IMR-90 (cell line): Measurements from ENCODE around the gene CD300LF. TPM values are rescaled to one million over a fixed set of nuclear protein-coding genes. Genes with fewer than 3 reads are reported as not detected.

ENCODE experiments used
- ATAC-seq: fragments of 200-7000 bp; cut with Tn5 transposase; 2 replicates; pipeline ENCODE4 v1.9.1; 2020; ENCODE audit warnings: low read depth, mild to moderate bottlenecking, moderate library complexity
- BruUV-seq: library from RNA; stranded (reverse); fragments of 400-500 nt; replicated peaks from 2 replicates; lab custom pipeline; 2021; lab: Mats Ljungman, UMichigan
- CTCF ChIA-PET: fragments of 300-600 bp; formaldehyde crosslinking; extraction: SDS; loops from one replicate; lab custom pipeline; 2021; ENCODE audit warnings: antibody characterized with exemption; lab: Yijun Ruan, JAX
- POLR2A ChIA-PET: fragments of 300-600 bp; sonication (Branson Sonifier 250); formaldehyde crosslinking; loops from one replicate; lab custom pipeline; 2022; ENCODE audit warnings: antibody characterized with exemption; ENCODE audit not compliant: unreplicated experiment; lab: Charles Lee
- DNase-seq: peaks from one replicate; pipeline ENCODE4 v3.0.0; 2013
- H2AFZ ChIP-seq: replicated peaks from 2 replicates; pipeline ENCODE3; 2013; ENCODE audit warnings: low read length, mild to moderate bottlenecking; ENCODE audit not compliant: poor library complexity
- H2AK5ac ChIP-seq: 2 replicates; pipeline ENCODE4 v1.6.1; 2013; ENCODE audit warnings: low read depth, low read length, inconsistent platforms
- H2AK9ac ChIP-seq: replicated peaks from 2 replicates; pipeline ENCODE3; 2013; ENCODE audit warnings: mild to moderate bottlenecking, low read depth, low read length, moderate library complexity; ENCODE audit not compliant: poor library complexity
- H2BK120ac ChIP-seq: 2 replicates; pipeline ENCODE4 v1.6.1; 2013; ENCODE audit warnings: low read depth, low read length, inconsistent platforms
- H2BK15ac ChIP-seq: 3 replicates; pipeline ENCODE4 v1.6.1; 2013; ENCODE audit warnings: low read depth, low read length, inconsistent platforms
- H2BK20ac ChIP-seq: 2 replicates; pipeline ENCODE4 v1.6.1; 2013; ENCODE audit warnings: low read depth, mild to moderate bottlenecking, inconsistent platforms, low read length, moderate library complexity
- H2BK5ac ChIP-seq: 2 replicates; pipeline ENCODE4 v1.6.1; 2013; ENCODE audit warnings: mild to moderate bottlenecking, low read depth, low read length, inconsistent platforms; ENCODE audit not compliant: poor library complexity, severe bottlenecking
- H3K14ac ChIP-seq: replicated peaks from 2 replicates; pipeline ENCODE4 v1.6.1; 2013; ENCODE audit warnings: low read depth, low read length, inconsistent platforms
- H3K18ac ChIP-seq: 2 replicates; pipeline ENCODE4 v1.6.1; 2013; ENCODE audit warnings: low read depth, low read length, control low read depth
- H3K23ac ChIP-seq: 2 replicates; pipeline ENCODE4 v1.6.1; 2013; ENCODE audit warnings: low read depth, low read length, inconsistent platforms
- H3K27ac ChIP-seq: 2 replicates; pipeline ENCODE4 v1.5.1; 2013; ENCODE audit warnings: mild to moderate bottlenecking, control low read depth, low read length; ENCODE audit not compliant: insufficient read depth
- H3K27me3 ChIP-seq: 2 replicates; pipeline ENCODE4 v1.6.1; 2013; ENCODE audit warnings: low read length; ENCODE audit not compliant: control insufficient read depth, insufficient read depth
- H3K36me3 ChIP-seq: 2 replicates; pipeline ENCODE4 v1.6.1; 2013; ENCODE audit warnings: low read length, mixed read lengths; ENCODE audit not compliant: control insufficient read depth, insufficient read depth
- H3K4ac ChIP-seq: 2 replicates; pipeline ENCODE4 v1.6.1; 2013; ENCODE audit warnings: low read depth, low read length, inconsistent platforms
- H3K4me1 ChIP-seq: 2 replicates; pipeline ENCODE4 v1.6.1; 2013; ENCODE audit warnings: low read length, mixed read lengths; ENCODE audit not compliant: control insufficient read depth, insufficient read depth
- H3K4me2 ChIP-seq: 2 replicates; pipeline ENCODE4 v1.6.1; 2013; ENCODE audit warnings: low read depth, mild to moderate bottlenecking, control low read depth, low read length, moderate library complexity
- H3K4me3 ChIP-seq: 2 replicates; pipeline ENCODE4 v1.5.1; 2013; ENCODE audit warnings: low read depth, mild to moderate bottlenecking, control low read depth, low read length, moderate library complexity; ENCODE audit not compliant: insufficient read depth
- H3K56ac ChIP-seq: 2 replicates; pipeline ENCODE4 v1.6.1; 2013; ENCODE audit warnings: low read length, inconsistent platforms; ENCODE audit not compliant: insufficient read depth; ENCODE audit errors: extremely low read depth
- H3K79me1 ChIP-seq, 2 experiments: 2 replicates each; pipeline ENCODE4 v1.6.1; 2013; ENCODE audit warnings: low read length in 2 of 2, inconsistent platforms in 1 of 2, low read depth in 1 of 2
- H3K9ac ChIP-seq: 2 replicates; pipeline ENCODE4 v1.6.1; 2013; ENCODE audit warnings: low read depth, low read length, control low read depth
- H3K9me1 ChIP-seq: 2 replicates; pipeline ENCODE4 v1.6.1; 2013; ENCODE audit warnings: low read length, inconsistent platforms; ENCODE audit not compliant: insufficient read depth
- H3K9me3 ChIP-seq: 2 replicates; pipeline ENCODE4 v1.6.1; 2013; ENCODE audit warnings: low read length; ENCODE audit not compliant: control insufficient read depth, insufficient read depth
- H4K20me1 ChIP-seq: 2 replicates; pipeline ENCODE4 v1.6.1; 2013; ENCODE audit warnings: low read length, inconsistent platforms; ENCODE audit not compliant: insufficient read depth
- H4K5ac ChIP-seq: 2 replicates; pipeline ENCODE4 v1.6.1; 2013; ENCODE audit warnings: mild to moderate bottlenecking, low read depth, low read length, control low read depth
- H4K8ac ChIP-seq, 2 experiments: 2 replicates each; pipeline ENCODE4 v1.6.1; 2013; ENCODE audit warnings: low read depth in 2 of 2, low read length in 2 of 2, control low read depth in 1 of 2, inconsistent platforms in 1 of 2
- H4K91ac ChIP-seq: 2 replicates; pipeline ENCODE4 v1.6.1; 2013; ENCODE audit warnings: low read depth, low read length, inconsistent platforms; ENCODE audit not compliant: insufficient read depth
- BHLHE40 ChIP-seq: fragments of 150-350 bp; IDR thresholded peaks from 2 replicates; pipeline ENCODE4 v1.6.1; 2016; ENCODE audit warnings: mild to moderate bottlenecking, low read depth, low read length
- CHD1 ChIP-seq: IDR thresholded peaks from 2 replicates; pipeline ENCODE4 v1.6.1; 2012; ENCODE audit warnings: low read depth, low read length, improper control_type of control experiment
- MAZ ChIP-seq: IDR thresholded peaks from 2 replicates; pipeline ENCODE4 v1.6.1; 2012; ENCODE audit warnings: low read depth, mild to moderate bottlenecking, low read length, improper control_type of control experiment, moderate library complexity, borderline replicate concordance
- NFE2L2 ChIP-seq: fragments of 150-350 bp; IDR thresholded peaks from 2 replicates; pipeline ENCODE4 v1.6.1; 2016; ENCODE audit warnings: low read depth, mild to moderate bottlenecking, low read length
- POLR2A ChIP-seq: IDR thresholded peaks from 2 replicates; pipeline ENCODE4 v1.6.1; 2012; ENCODE audit warnings: mild to moderate bottlenecking, low read depth, low read length
- RAD21 ChIP-seq: IDR thresholded peaks from 2 replicates; pipeline ENCODE4 v1.6.1; 2012; ENCODE audit warnings: low read length, improper control_type of control experiment
- RCOR1 ChIP-seq: IDR thresholded peaks from 2 replicates; pipeline ENCODE4 v1.6.1; 2012; ENCODE audit warnings: mild to moderate bottlenecking, low read length, improper control_type of control experiment; ENCODE audit not compliant: insufficient replicate concordance
- RFX5 ChIP-seq: IDR thresholded peaks from 2 replicates; pipeline ENCODE4 v1.8.0; 2012; ENCODE audit warnings: low read depth, mild to moderate bottlenecking, low read length, moderate library complexity
- SMC3 ChIP-seq: fragments of 150-350 bp; IDR thresholded peaks from 2 replicates; pipeline ENCODE4 v1.6.1; 2016; ENCODE audit warnings: low read depth, mild to moderate bottlenecking, antibody characterized with exemption, low read length, moderate library complexity
- WGBS, 2 experiments: methylation state at CpG; one replicate each; pipeline versions ENCODE4 v1.1.5 to v1.1.7; 2013; ENCODE audit warnings: missing lambda C conversion rate in 2 of 2; ENCODE audit not compliant: insufficient read length in 1 of 2; ENCODE audit errors: extremely low coverage in 2 of 2; 5-methylcytosine and 5-hydroxymethylcytosine counted together
- dilution Hi-C: fragments of 300-500 bp; cut with HindIII; formaldehyde crosslinking; loops from one replicate; pipeline ENCODE4 v1.14.3; 2018; ENCODE audit warnings: low sequenced_read_pairs; ENCODE audit not compliant: unreplicated experiment
- in situ Hi-C: fragments of 300-500 bp; cut with MboI; formaldehyde crosslinking; loops from 3 replicates; pipeline ENCODE4 v1.14.3; 2019; ENCODE audit warnings: low sequenced_read_pairs, inconsistent platforms, mixed read lengths
- intact Hi-C: fragments of 100-400 bp; cut with micrococcal nuclease; formaldehyde crosslinking; loops from 2 replicates; pipeline ENCODE4 v1.10.0; 2022
- polyA plus RNA-seq, 3 experiments: library from polyadenylated mRNA; depleted of rRNA; stranded (reverse); fragments of >200 nt; gene quantifications; 2 replicates each; pipeline ENCODE4 v1.2.3, GENCODE V29; 2012; ENCODE audit warnings: low replicate concordance in 1 of 3
- total RNA-seq: library from RNA; depleted of rRNA; stranded (reverse); fragments of >200 nt; gene quantifications from 2 replicates; pipeline ENCODE4 v1.2.3, GENCODE V29; 2012
- TF ChIP-seq, protein P1 (sequence below): conservative IDR thresholded peaks from 2 replicates; pipeline ENCODE4 v1.5.1; 2012; ENCODE audit warnings: mild to moderate bottlenecking, low read depth, low read length, improper control_type of control experiment
- TF ChIP-seq, protein P2 (sequence below): fragments of 150-350 bp; IDR thresholded peaks from 2 replicates; pipeline ENCODE4 v1.6.1; 2017; ENCODE audit warnings: mild to moderate bottlenecking, antibody characterized with exemption, low read length, low read depth

Gene CD300LF
- total and polyA plus RNA-seq, 2 of the 4 experiments (the other 2 are of a cell fraction) = not detected

GRCh38 chr17:74757931-74758847 lies 45.5 kb upstream of the CD300LF start (continued):
- TF ChIP-seq, protein P1, sequence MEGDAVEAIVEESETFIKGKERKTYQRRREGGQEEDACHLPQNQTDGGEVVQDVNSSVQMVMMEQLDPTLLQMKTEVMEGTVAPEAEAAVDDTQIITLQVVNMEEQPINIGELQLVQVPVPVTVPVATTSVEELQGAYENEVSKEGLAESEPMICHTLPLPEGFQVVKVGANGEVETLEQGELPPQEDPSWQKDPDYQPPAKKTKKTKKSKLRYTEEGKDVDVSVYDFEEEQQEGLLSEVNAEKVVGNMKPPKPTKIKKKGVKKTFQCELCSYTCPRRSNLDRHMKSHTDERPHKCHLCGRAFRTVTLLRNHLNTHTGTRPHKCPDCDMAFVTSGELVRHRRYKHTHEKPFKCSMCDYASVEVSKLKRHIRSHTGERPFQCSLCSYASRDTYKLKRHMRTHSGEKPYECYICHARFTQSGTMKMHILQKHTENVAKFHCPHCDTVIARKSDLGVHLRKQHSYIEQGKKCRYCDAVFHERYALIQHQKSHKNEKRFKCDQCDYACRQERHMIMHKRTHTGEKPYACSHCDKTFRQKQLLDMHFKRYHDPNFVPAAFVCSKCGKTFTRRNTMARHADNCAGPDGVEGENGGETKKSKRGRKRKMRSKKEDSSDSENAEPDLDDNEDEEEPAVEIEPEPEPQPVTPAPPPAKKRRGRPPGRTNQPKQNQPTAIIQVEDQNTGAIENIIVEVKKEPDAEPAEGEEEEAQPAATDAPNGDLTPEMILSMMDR = no peak
- TF ChIP-seq BHLHE40 = no peak

GRCh38 chr17:74757502-74757901 lies 44.8 kb upstream of the CD300LF start:
- peaks cover 19% of the 10 kb centered on the region; the same call in 1 of the 2 replicates for H3K4me1 ChIP-seq
- H2BK5ac ChIP-seq = no peak overlapping the region
- no peak overlapping the region for H3K18ac ChIP-seq
- no peak overlapping the region for H2BK20ac ChIP-seq
- ATAC-seq = no peak
- no peak for DNase-seq
- BruUV-seq = no TSS peak
- no peak overlapping the region for H3K27ac ChIP-seq
- no peak overlapping the region for H4K91ac ChIP-seq
- H3K23ac ChIP-seq = no peak overlapping the region
- no peak overlapping the region for H3K14ac ChIP-seq
- dilution Hi-C loops = no loop called here
- no peaks in the 10 kb centered on the region for H3K36me3 ChIP-seq
- H2BK120ac ChIP-seq = no peak overlapping the region
- intact Hi-C loops = no loop called here
- WGBS, 2 experiments = no CpG with 5 or more reads among the region's 3 CpGs
- no peak overlapping the region for H4K5ac ChIP-seq
- CTCF ChIA-PET = interaction anchor here (1.1 kb wide), 1 partner anchor 108 kb away, joined by 4 read pairs; no protein-coding TSS in a partner anchor
- H2AK5ac ChIP-seq = no peak overlapping the region
- no peak overlapping the region for H2AK9ac ChIP-seq
- no peak overlapping the region for H3K9ac ChIP-seq
- no peak overlapping the region for H3K56ac ChIP-seq
- H3K27me3 ChIP-seq = no peaks in the 10 kb centered on the region
- no peak overlapping the region for H3K4me2 ChIP-seq
- no peak overlapping the region for H2BK15ac ChIP-seq
- POLR2A ChIA-PET = no interaction called here
- no peaks in the 10 kb centered on the region for H3K9me3 ChIP-seq
- in situ Hi-C loops = no loop called here
- H3K9me1 ChIP-seq = 0 out of 2 replicates have a peak, but pooled peaks cover 6% of the 10 kb centered on the region
- H4K8ac ChIP-seq = no peak overlapping the region
- H3K4me3 ChIP-seq = no peak overlapping the region
- no peak overlapping the region for H3K4ac ChIP-seq
- peak overlapping the region; percentile 17 for H2AFZ ChIP-seq
- peaks cover 8% of the 10 kb centered on the region for H4K20me1 ChIP-seq
- H3K79me1 ChIP-seq = peaks cover 0 to 11% of the 10 kb centered on the region in 2 experiments; a peak in 2 of 4 replicates
- TF ChIP-seq MAZ = no peak
- TF ChIP-seq, protein P1 = no peak
- TF ChIP-seq SMC3 = no peak
- TF ChIP-seq, protein P2, sequence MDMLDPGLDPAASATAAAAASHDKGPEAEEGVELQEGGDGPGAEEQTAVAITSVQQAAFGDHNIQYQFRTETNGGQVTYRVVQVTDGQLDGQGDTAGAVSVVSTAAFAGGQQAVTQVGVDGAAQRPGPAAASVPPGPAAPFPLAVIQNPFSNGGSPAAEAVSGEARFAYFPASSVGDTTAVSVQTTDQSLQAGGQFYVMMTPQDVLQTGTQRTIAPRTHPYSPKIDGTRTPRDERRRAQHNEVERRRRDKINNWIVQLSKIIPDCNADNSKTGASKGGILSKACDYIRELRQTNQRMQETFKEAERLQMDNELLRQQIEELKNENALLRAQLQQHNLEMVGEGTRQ = no peak
- no peak for TF ChIP-seq RAD21
- TF ChIP-seq CHD1 = no peak
- no peak for TF ChIP-seq POLR2A
- no peak for TF ChIP-seq RCOR1
- TF ChIP-seq NFE2L2 = no peak
- no peak for TF ChIP-seq RFX5
